Glutamatergic neuron (in vitro differentiated cells): Measurements from ENCODE around the gene STOML1. TPM values are rescaled to one million over a fixed set of nuclear protein-coding genes. Genes with fewer than 3 reads are reported as not detected.

Experiments
- DNase-seq: peaks from one replicate; pipeline ENCODE4 v3.0.0; 2022
- H3K27ac Mint-ChIP-seq: one replicate; pipeline ENCODE4 v1.8.0; 2020; ENCODE audit warnings: mild to moderate bottlenecking, mixed read lengths, inconsistent platforms; ENCODE audit not compliant: unreplicated experiment
- H3K27me3 Mint-ChIP-seq: one replicate; pipeline ENCODE4 v1.8.0; 2020; ENCODE audit warnings: mild to moderate bottlenecking, moderate library complexity, mixed read lengths, inconsistent platforms; ENCODE audit not compliant: unreplicated experiment
- H3K36me3 Mint-ChIP-seq: one replicate; pipeline ENCODE4 v1.8.0; 2020; ENCODE audit warnings: mild to moderate bottlenecking, mixed read lengths, inconsistent platforms; ENCODE audit not compliant: unreplicated experiment
- H3K4me1 Mint-ChIP-seq: one replicate; pipeline ENCODE4 v1.8.0; 2020; ENCODE audit warnings: mild to moderate bottlenecking, low read depth, mixed read lengths, inconsistent platforms; ENCODE audit not compliant: unreplicated experiment
- H3K4me3 Mint-ChIP-seq: one replicate; pipeline ENCODE4 v1.8.0; 2020; ENCODE audit warnings: mild to moderate bottlenecking, mixed read lengths, inconsistent platforms; ENCODE audit not compliant: unreplicated experiment
- H3K9me3 Mint-ChIP-seq: one replicate; pipeline ENCODE4 v1.8.0; 2020; ENCODE audit warnings: mild to moderate bottlenecking, moderate library complexity, mixed read lengths, inconsistent platforms; ENCODE audit not compliant: unreplicated experiment
- CTCF ChIP-seq: fragments of 200-600 bp; sonication (generic); IDR thresholded peaks from one replicate; pipeline ENCODE4 v1.5.0; 2021; ENCODE audit not compliant: partially characterized antibody, unreplicated experiment
- total RNA-seq: library from RNA; stranded (reverse); fragmentation: NEBNext Ultra II Directional; extraction: Animal tissue kit (Norgen Biotek cat#: 25700); gene quantifications from one replicate; pipeline ENCODE4 v1.2.1, GENCODE V29; 2021; ENCODE audit not compliant: unreplicated experiment

Gene STOML1
- total RNA-seq, 1 donor from 2014 or later: 19.5 TPM

GRCh38 chr15:74038707-74039655 is 46.9 kb upstream of the STOML1 start:
- Mint-ChIP-seq H3K9me3 (peaks cover 2% of the 10 kb centered on the region), H3K4me1 (peaks cover 22% of the 10 kb centered on the region), H3K27ac (no peak overlapping the region), H3K27me3 (peaks cover 10% of the 10 kb centered on the region), H3K36me3 (no peaks in the 10 kb centered on the region), H3K4me3 (no peak overlapping the region)
- no peak for DNase-seq
- no peak for TF ChIP-seq CTCF

GRCh38 chr15:74037171-74038117 is 45.3 kb upstream of the STOML1 start:
- peaks cover 16% of the 10 kb centered on the region for H3K4me1 Mint-ChIP-seq
- no peaks in the 10 kb centered on the region for H3K36me3 Mint-ChIP-seq
- H3K4me3 Mint-ChIP-seq: no peak overlapping the region
- peaks cover 2% of the 10 kb centered on the region for H3K9me3 Mint-ChIP-seq
- TF ChIP-seq CTCF: peak; percentile 7
- H3K27me3 Mint-ChIP-seq: peaks cover 10% of the 10 kb centered on the region
- DNase-seq: no peak
- H3K27ac Mint-ChIP-seq: no peak overlapping the region

- H3K4me3 Mint-ChIP-seq: peak overlapping the region; percentile 30
- H3K9me3 Mint-ChIP-seq: peaks cover 2% of the 10 kb centered on the region
- TF ChIP-seq CTCF: peak; percentile 37
- H3K36me3 Mint-ChIP-seq: no peaks in the 10 kb centered on the region
- peaks cover 16% of the 10 kb centered on the region for H3K4me1 Mint-ChIP-seq
- peak overlapping the region; percentile 44 for H3K27ac Mint-ChIP-seq
- DNase-seq: peak; percentile 79
- H3K27me3 Mint-ChIP-seq: peaks cover 10% of the 10 kb centered on the region
Observed at GRCh38 chr15:74036271-74037170, 44.4 kb upstream of the STOML1 start.

GRCh38 chr15:74035121-74036017 is 43.3 kb upstream of the STOML1 start:
- no peak for DNase-seq

More at GRCh38 chr15:74035121-74036017, 43.3 kb upstream of the STOML1 start:
- H3K9me3 Mint-ChIP-seq: peaks cover 2% of the 10 kb centered on the region
- peaks cover 10% of the 10 kb centered on the region for H3K27me3 Mint-ChIP-seq
- TF ChIP-seq CTCF: no peak
- H3K4me1 Mint-ChIP-seq: peaks cover 16% of the 10 kb centered on the region
- H3K27ac Mint-ChIP-seq: no peak overlapping the region
- H3K4me3 Mint-ChIP-seq: no peak overlapping the region
- H3K36me3 Mint-ChIP-seq: no peaks in the 10 kb centered on the region
